ENCODE data around the gene HBZ. TPM values are rescaled to one million over a fixed set of nuclear protein-coding genes. Genes with fewer than 3 reads are reported as not detected.

Gene HBZ
- total and polyA plus RNA-seq, 2 of the 13 experiments (the other 11 are each of a cell fraction or from before 2014, with no cell fraction given): 0.21 TPM; not detected in 1

- DNase-seq (ENCODE audit: low spot score): no peak
- H4K20me1 ChIP-seq (ENCODE audit: insufficient read depth, low read length): peaks cover 3% of the 10 kb centered on the region; the same call in 1 of the 2 replicates
- H3K27ac ChIP-seq (ENCODE audit: extremely low read length, insufficient read depth, low read length): no peak overlapping the region
- H3K9ac ChIP-seq (ENCODE audit: insufficient read depth, low read depth, low read length): no peak overlapping the region
- ATAC-seq: no peak
- TF ChIP-seq LCORL (IDR thresholded peaks at IDR 0.05): peak; percentile 13; the same call in 1 of the 2 replicates
- no peak for TF ChIP-seq LCORL (CRISPR knock-in tag; IDR thresholded peaks at IDR 0.05)
- TF ChIP-seq ZNF558 (CRISPR knock-in tag; IDR thresholded peaks at IDR 0.05; ENCODE audit: borderline replicate concordance): no peak
- no peak for TF ChIP-seq RFX5 (IDR thresholded peaks at IDR 0.05; ENCODE audit: low read depth, low read length)
- no peak for TF ChIP-seq IRF9 (CRISPR knock-in tag; IDR thresholded peaks at IDR 0.05; ENCODE audit: borderline replicate concordance)
- no peak for TF ChIP-seq ATF7-NPFF (CRISPR knock-in tag; IDR thresholded peaks at IDR 0.05; ENCODE audit: low read depth)
- POLR2A ChIA-PET: no interaction called here
- intact Hi-C loops (cut with micrococcal nuclease; ENCODE audit: unreplicated experiment): no loop called here
- no peak for FAIRE-seq
- no peaks in the 10 kb centered on the region for H3K79me2 ChIP-seq (ENCODE audit: insufficient read depth, low read length)
- H3K36me3 ChIP-seq (replicated peaks in 1 of 2; ENCODE audit: control insufficient read depth in 1 of 2, insufficient read depth in 2 of 2, low read length in 2 of 2): no peaks in the 10 kb centered on the region
- 23% methylated on average over 6 of the region's 6 CpGs for WGBS (ENCODE audit: low lambda C conversion rate)
- no peak overlapping the region for H3K4me3 ChIP-seq (replicated peaks in 1 of 3; ENCODE audit: insufficient read depth in 1 of 3, low read depth in 2 of 3, low read length in 3 of 3)
- no TSS peak for BruUV-seq (replicated peaks)
- no peak overlapping the region for H2AFZ ChIP-seq (ENCODE audit: low read length)
- peaks cover 23 to 43% of the 10 kb centered on the region in 2 experiments for H3K27me3 ChIP-seq (ENCODE audit: control insufficient read depth in 1 of 2, insufficient read depth in 2 of 2, low read length in 2 of 2)
- H3K4me1 ChIP-seq (ENCODE audit: insufficient read depth, low read length): peaks cover 21% of the 10 kb centered on the region; the same call in 1 of the 2 replicates
- no peak overlapping the region for H3K4me2 ChIP-seq (ENCODE audit: low read depth, low read length)
- CTCF ChIA-PET (ENCODE audit: low intra/inter-chr PET ratio, low total read pairs): no interaction called here
- no peaks in the 10 kb centered on the region for H3K9me3 ChIP-seq (ENCODE audit: low read length)
- in situ Hi-C loops (cut with HindIII; ENCODE audit: extremely low pct_ligation_motif_present, low pct_unique_long_range_greater_than_20kb): no loop called here
Measured at GRCh38 chr16:168424-168823, 16.0 kb downstream of the HBZ start.

GRCh38 chr16:169014-169413 lies 16.6 kb downstream of the HBZ start:
- Histone ChIP-seq H2AFZ (ENCODE audit: low read length) (no peak overlapping the region), H3K27ac (ENCODE audit: extremely low read length, insufficient read depth, low read length) (no peak overlapping the region), H3K36me3 (replicated peaks in 1 of 2; ENCODE audit: control insufficient read depth in 1 of 2, insufficient read depth in 2 of 2, low read length in 2 of 2) (no peaks in the 10 kb centered on the region), H3K4me2 (ENCODE audit: low read depth, low read length) (no peak overlapping the region), H3K9ac (ENCODE audit: insufficient read depth, low read depth, low read length) (no peak overlapping the region), H3K4me1 (ENCODE audit: insufficient read depth, low read length) (0 out of 2 replicates have a peak, but pooled peaks cover 18% of the 10 kb centered on the region), H3K27me3 (ENCODE audit: control insufficient read depth in 1 of 2, insufficient read depth in 2 of 2, low read length in 2 of 2) (peaks cover 23 to 43% of the 10 kb centered on the region in 2 experiments), H4K20me1 (ENCODE audit: insufficient read depth, low read length) (peaks cover 3% of the 10 kb centered on the region; the same call in 1 of the 2 replicates), H3K4me3 (replicated peaks in 1 of 3; ENCODE audit: insufficient read depth in 1 of 3, low read depth in 2 of 3, low read length in 3 of 3) (no peak overlapping the region), H3K9me3 (ENCODE audit: low read length) (no peaks in the 10 kb centered on the region), H3K79me2 (ENCODE audit: insufficient read depth, low read length) (no peaks in the 10 kb centered on the region)
- ATAC-seq: no peak
- DNase-seq (ENCODE audit: low spot score): no peak
- in situ Hi-C loops (cut with HindIII; ENCODE audit: extremely low pct_ligation_motif_present, low pct_unique_long_range_greater_than_20kb) (no loop called here), intact Hi-C loops (cut with micrococcal nuclease; ENCODE audit: unreplicated experiment) (no loop called here)
- 0% methylated on average over 2 of the region's 3 CpGs for WGBS (ENCODE audit: low lambda C conversion rate)
- no TSS peak for BruUV-seq (replicated peaks)
- ChIA-PET CTCF (ENCODE audit: low intra/inter-chr PET ratio, low total read pairs) (no interaction called here), POLR2A (no interaction called here)
- FAIRE-seq: no peak
- TF ChIP-seq ZNF446 (CRISPR knock-in tag; IDR thresholded peaks at IDR 0.05) (no peak), SNAPC5 (CRISPR knock-in tag; IDR thresholded peaks at IDR 0.05; ENCODE audit: borderline replicate concordance) (no peak), HOXA5 (CRISPR knock-in tag; IDR thresholded peaks at IDR 0.05) (no peak), BHLHE40 (IDR thresholded peaks at IDR 0.05; ENCODE audit: low read length) (no peak), CBX2 (IDR thresholded peaks at IDR 0.05; ENCODE audit: low read depth, low read length) (no peak), CBX2 (CRISPR knock-in tag; IDR thresholded peaks at IDR 0.05; ENCODE audit: low read depth) (no peak), MLLT10 (CRISPR knock-in tag; IDR thresholded peaks at IDR 0.05) (no peak), NONO (IDR thresholded peaks at IDR 0.05) (no peak), NONO (CRISPR knock-in tag; conservative IDR thresholded peaks at IDR 0.05) (no peak), ZNF883 (CRISPR knock-in tag; IDR thresholded peaks at IDR 0.05; ENCODE audit: not compliant biosample characterization) (no peak), GMEB1 (CRISPR knock-in tag; IDR thresholded peaks at IDR 0.05; ENCODE audit: borderline replicate concordance) (no peak), ZNF891 (CRISPR knock-in tag; IDR thresholded peaks at IDR 0.05) (no peak), SNRNP70 (IDR thresholded peaks at IDR 0.05; ENCODE audit: low read depth, low read length) (no peak)
